Uterus (tissue), 4 donors: ENCODE measurements around the gene SPG11. TPM values are rescaled to one million over a fixed set of nuclear protein-coding genes. Genes with fewer than 3 reads are reported as not detected.

Experiments used
- DNase-seq, 2 donors: peaks; one replicate each; pipeline ENCODE4 v3.0.0-alpha.2; 2019 to 2020
- H3K27ac ChIP-seq, 2 donors: fragments of 200-600 bp; sonication (generic); 1 replicate in 1 of 2; 2 replicates in 1 of 2; pipeline ENCODE4 v1.5.1; 2016 to 2018
- H3K27me3 ChIP-seq, 2 donors: fragments of 200-600 bp; sonication (generic); one replicate each; pipeline ENCODE4 v1.5.1; 2018 to 2019; ENCODE audit warnings: control low read depth in 1 of 2
- H3K36me3 ChIP-seq, 2 donors: fragments of 200-600 bp; sonication (generic); one replicate each; pipeline ENCODE4 v1.5.1; 2019; ENCODE audit warnings: control low read depth in 1 of 2
- H3K4me1 ChIP-seq, 2 donors: fragments of 200-600 bp; sonication (generic); one replicate each; pipeline ENCODE4 v1.5.1; 2018 to 2019; ENCODE audit warnings: control low read depth in 1 of 2
- H3K4me3 ChIP-seq, 2 donors: fragments of 200-600 bp; sonication (generic); 1 replicate in 1 of 2; 2 replicates in 1 of 2; pipeline ENCODE4 v1.5.1; 2018 to 2019; ENCODE audit warnings: mild to moderate bottlenecking in 1 of 2
- H3K9me3 ChIP-seq, 2 donors: fragments of 200-600 bp; sonication (generic); one replicate each; pipeline ENCODE4 v1.5.1; 2019; ENCODE audit warnings: control low read depth in 1 of 2
- POLR2A ChIP-seq, 2 donors: fragments of 450-650 bp; IDR thresholded peaks; one replicate each; pipeline ENCODE4 v1.6.1; 2016; ENCODE audit warnings: antibody characterized with exemption in 2 of 2, mild to moderate bottlenecking in 1 of 2, moderate library complexity in 1 of 2
- intact Hi-C: fragments of 100-400 bp; cut with DNase I; formaldehyde crosslinking; loops from one replicate; pipeline ENCODE4 v1.15.1; 2023; ENCODE audit warnings: low total_unique reads
- total RNA-seq, 4 donors: library from RNA; depleted of rRNA in 3 of 4; stranded (reverse); fragments of >200 nt in 3 of 4; gene quantifications; one replicate each; pipeline versions ENCODE4 v1.1.0 to v1.2.4, GENCODE V29; 2014 to 2023
- TF ChIP-seq, protein P1 (sequence below), 4 experiments: fragments of 200-600 bp in 2 of 4; fragments of 450-650 bp in 2 of 4; sonication (generic) in 2 of 4; IDR thresholded peaks; one replicate each; pipeline ENCODE4 v1.5.1; 2016 to 2019; ENCODE audit warnings: antibody characterized with exemption in 4 of 4, mild to moderate bottlenecking in 2 of 4, moderate library complexity in 1 of 4
- donor health status: DM: yes; HTN: yes; CAD: no.

Gene SPG11
- total RNA-seq, 4 donors from 2014 or later: 34.1 to 88.0 (median 80.6) TPM

DNA sequence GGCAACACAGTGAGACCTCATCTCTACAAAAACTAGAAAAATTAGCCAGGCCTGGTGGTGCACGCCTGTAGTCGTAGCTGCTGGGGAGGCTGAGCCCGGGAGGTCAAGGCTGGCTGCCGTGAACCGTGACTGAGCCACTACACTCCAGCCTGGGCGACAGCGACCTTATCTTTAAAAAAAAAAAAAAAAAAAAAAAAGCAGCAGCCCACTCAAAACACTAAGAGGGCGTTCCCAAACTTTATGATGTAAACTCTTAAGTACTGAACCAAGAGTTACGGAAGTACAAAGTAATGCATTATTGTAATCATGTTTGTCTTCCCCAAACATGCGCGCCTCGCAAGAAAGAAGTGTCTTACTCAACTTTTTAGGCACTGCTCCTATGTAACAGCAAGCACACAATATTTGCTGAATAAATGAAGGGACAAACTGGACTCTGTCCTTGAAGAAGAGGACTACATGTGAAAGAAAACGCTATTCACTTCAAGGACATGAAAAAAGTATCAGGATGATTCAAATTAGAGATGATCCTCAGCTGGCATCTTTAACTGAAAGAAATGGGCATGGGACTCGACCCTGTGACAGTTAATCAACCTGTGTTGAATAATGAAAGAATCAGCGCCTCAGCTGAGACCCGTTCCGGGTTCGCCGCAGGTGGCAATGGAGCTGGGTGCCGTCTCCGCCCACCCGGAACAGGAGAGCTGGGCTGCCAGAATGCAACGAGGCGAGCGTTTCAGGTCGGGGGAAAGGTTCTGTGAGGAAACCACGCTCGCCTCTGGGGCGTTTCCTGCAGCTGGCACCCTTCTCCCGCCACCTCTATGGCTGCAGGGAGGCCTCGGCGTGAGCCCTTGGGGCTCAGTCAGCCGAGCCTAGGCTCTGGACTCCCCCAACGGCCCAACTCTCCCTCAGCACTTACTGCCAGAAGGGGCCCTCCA is 718 bp downstream of the SPG11 start:
- Histone ChIP-seq H3K9me3 (no peaks in the 10 kb centered on the region), H3K27me3 (no peaks in the 10 kb centered on the region), H3K27ac (peak overlapping the region; percentile 93 to 99), H3K4me1 (no peaks in the 10 kb centered on the region), H3K4me3 (peak overlapping the region; percentile 96 to 99), H3K36me3 (no peaks in the 10 kb centered on the region)
- DNase-seq: peak; percentile 57 to 59
- TF ChIP-seq, protein P1, sequence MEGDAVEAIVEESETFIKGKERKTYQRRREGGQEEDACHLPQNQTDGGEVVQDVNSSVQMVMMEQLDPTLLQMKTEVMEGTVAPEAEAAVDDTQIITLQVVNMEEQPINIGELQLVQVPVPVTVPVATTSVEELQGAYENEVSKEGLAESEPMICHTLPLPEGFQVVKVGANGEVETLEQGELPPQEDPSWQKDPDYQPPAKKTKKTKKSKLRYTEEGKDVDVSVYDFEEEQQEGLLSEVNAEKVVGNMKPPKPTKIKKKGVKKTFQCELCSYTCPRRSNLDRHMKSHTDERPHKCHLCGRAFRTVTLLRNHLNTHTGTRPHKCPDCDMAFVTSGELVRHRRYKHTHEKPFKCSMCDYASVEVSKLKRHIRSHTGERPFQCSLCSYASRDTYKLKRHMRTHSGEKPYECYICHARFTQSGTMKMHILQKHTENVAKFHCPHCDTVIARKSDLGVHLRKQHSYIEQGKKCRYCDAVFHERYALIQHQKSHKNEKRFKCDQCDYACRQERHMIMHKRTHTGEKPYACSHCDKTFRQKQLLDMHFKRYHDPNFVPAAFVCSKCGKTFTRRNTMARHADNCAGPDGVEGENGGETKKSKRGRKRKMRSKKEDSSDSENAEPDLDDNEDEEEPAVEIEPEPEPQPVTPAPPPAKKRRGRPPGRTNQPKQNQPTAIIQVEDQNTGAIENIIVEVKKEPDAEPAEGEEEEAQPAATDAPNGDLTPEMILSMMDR (IDR thresholded peaks at IDR 0.05): no peak
- no peak for TF ChIP-seq POLR2A (IDR thresholded peaks at IDR 0.05)
- intact Hi-C loops: no loop called here

DNA sequence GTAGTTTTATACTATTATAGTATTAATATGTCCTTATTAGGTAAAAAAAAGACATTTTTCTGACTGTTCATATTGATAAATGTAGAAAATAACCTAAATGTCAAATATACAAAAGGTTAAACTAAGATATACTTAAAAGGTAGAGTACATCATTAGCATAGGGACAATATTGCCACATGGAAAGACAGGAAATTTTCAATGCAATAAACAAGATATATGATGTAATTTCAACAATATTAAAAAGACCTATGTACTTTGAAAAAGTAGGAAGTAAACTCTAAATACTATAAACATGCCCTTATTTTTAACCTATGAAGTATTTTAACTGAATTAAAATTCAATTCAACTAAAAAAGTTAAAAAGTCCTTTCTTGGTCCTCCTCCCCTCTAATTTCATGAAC is 1.9 kb downstream of the SPG11 start:
- TF ChIP-seq, protein P1 (IDR thresholded peaks at IDR 0.05): no peak
- no peak for TF ChIP-seq POLR2A (IDR thresholded peaks at IDR 0.05)
- intact Hi-C loops: no loop called here
- H3K4me3 ChIP-seq: no peak overlapping the region
- H3K27ac ChIP-seq: no peak overlapping the region
- H3K9me3 ChIP-seq: no peaks in the 10 kb centered on the region
- no peaks in the 10 kb centered on the region for H3K27me3 ChIP-seq
- DNase-seq: no peak
- no peaks in the 10 kb centered on the region for H3K4me1 ChIP-seq
- H3K36me3 ChIP-seq: no peaks in the 10 kb centered on the region

DNA sequence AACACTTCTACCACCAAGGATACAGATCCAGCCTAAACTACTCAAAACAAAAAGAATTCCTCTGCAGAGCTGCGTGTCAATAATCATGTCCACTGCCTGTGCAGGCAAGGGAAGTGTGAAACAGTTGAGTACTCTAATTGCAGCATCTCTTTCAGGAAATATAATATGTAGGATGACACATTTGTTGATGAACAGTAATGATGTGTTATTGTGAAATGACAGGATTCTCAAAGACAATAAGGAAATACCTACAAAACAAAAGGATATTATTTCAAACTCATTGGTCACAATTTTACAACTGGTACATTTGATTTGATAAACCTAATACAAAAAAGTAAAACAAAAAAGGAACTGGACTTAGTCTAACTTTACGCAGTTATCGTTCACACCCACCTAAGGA is 4.4 kb downstream of the SPG11 start:
- Histone ChIP-seq H3K4me1 (no peaks in the 10 kb centered on the region), H3K4me3 (no peak overlapping the region), H3K27ac (no peak overlapping the region), H3K9me3 (no peaks in the 10 kb centered on the region), H3K27me3 (no peaks in the 10 kb centered on the region), H3K36me3 (no peaks in the 10 kb centered on the region)
- no peak for DNase-seq
- TF ChIP-seq, protein P1 (IDR thresholded peaks at IDR 0.05): no peak
- no peak for TF ChIP-seq POLR2A (IDR thresholded peaks at IDR 0.05)
- intact Hi-C loops: no loop called here

GRCh38 chr15:44657378-44657777 is 6.1 kb downstream of the SPG11 start:
- no peak overlapping the region for H3K27ac ChIP-seq
- intact Hi-C loops: no loop called here
- no peak for TF ChIP-seq POLR2A (IDR thresholded peaks at IDR 0.05)
- TF ChIP-seq, protein P1 (IDR thresholded peaks at IDR 0.05): no peak
- no peaks in the 10 kb centered on the region for H3K27me3 ChIP-seq
- H3K36me3 ChIP-seq: no peaks in the 10 kb centered on the region
- no peaks in the 10 kb centered on the region for H3K9me3 ChIP-seq
- no peak for DNase-seq
- H3K4me3 ChIP-seq: no peak overlapping the region
- H3K4me1 ChIP-seq: no peaks in the 10 kb centered on the region

DNA sequence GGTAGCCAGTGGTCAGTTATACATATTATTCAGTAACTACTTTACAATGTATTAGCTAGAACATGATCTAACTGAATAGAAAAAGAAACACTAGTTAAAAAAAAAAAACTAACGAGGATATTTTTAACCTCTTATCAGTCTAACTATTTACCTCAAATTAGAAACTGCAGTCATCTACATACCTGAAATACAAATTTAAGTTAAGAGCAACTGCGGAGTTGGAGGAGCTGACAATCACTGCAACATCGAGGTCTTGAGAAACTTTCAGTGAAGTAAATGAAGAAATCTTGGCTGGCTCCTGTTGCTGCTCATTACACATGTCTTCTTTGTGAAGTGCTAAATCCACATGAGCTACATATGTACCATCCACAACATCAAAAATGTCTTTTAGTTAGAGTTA is 6.5 kb downstream of the SPG11 start:
- Histone ChIP-seq H3K4me1 (no peaks in the 10 kb centered on the region), H3K4me3 (no peak overlapping the region), H3K36me3 (no peaks in the 10 kb centered on the region), H3K27ac (no peak overlapping the region), H3K27me3 (no peaks in the 10 kb centered on the region), H3K9me3 (no peaks in the 10 kb centered on the region)
- intact Hi-C loops: no loop called here
- TF ChIP-seq POLR2A (IDR thresholded peaks at IDR 0.05): no peak
- TF ChIP-seq, protein P1 (IDR thresholded peaks at IDR 0.05): no peak
- DNase-seq: no peak
